Stimulated activated naive B cell treated with anti-CD40 and anti-IgM and Interleukin-4, amounts not matched to agents 10 μg/mL and 1 μg/mL and 100 μg/mL, for 72 hours (primary cell): Measurements from ENCODE around the gene XRCC6.
"Not testable (repeated sequence)": the region's sequence is repeated elsewhere in the genome, so short reads cannot be mapped to it uniquely, and the experiment has no call there.

ENCODE experiments used
- ATAC-seq, 2 donors: fragments of 150-1000 bp; cut with Tn5 transposase; replicated peaks; 2 replicates each; pipeline ENCODE4 v1.10.0; 2021; ENCODE audit warnings: moderate library complexity in 1 of 2
- DNase-seq: peaks from one replicate; pipeline ENCODE4 v3.0.0; 2021
- H3K27ac Mint-ChIP-seq: one replicate; pipeline ENCODE4 v1.8.0; 2022; ENCODE audit warnings: mild to moderate bottlenecking, mixed read lengths
- H3K27me3 Mint-ChIP-seq, 2 donors: one replicate each; pipeline ENCODE4 v1.8.0; 2022; ENCODE audit warnings: mixed read lengths in 2 of 2
- H3K36me3 Mint-ChIP-seq, 2 donors: one replicate each; pipeline ENCODE4 v1.8.0; 2022; ENCODE audit warnings: mixed read lengths in 2 of 2, mild to moderate bottlenecking in 1 of 2
- H3K4me1 Mint-ChIP-seq, 2 donors: one replicate each; pipeline ENCODE4 v1.8.0; 2022; ENCODE audit warnings: mixed read lengths in 2 of 2, mild to moderate bottlenecking in 1 of 2
- H3K4me3 Mint-ChIP-seq, 2 donors: one replicate each; pipeline ENCODE4 v1.8.0; 2022; ENCODE audit warnings: mild to moderate bottlenecking in 2 of 2, mixed read lengths in 2 of 2, moderate library complexity in 1 of 2
- H3K9me3 Mint-ChIP-seq, 2 donors: one replicate each; pipeline ENCODE4 v1.8.0; 2022; ENCODE audit warnings: mixed read lengths in 2 of 2, mild to moderate bottlenecking in 1 of 2

Gene XRCC6

DNA sequence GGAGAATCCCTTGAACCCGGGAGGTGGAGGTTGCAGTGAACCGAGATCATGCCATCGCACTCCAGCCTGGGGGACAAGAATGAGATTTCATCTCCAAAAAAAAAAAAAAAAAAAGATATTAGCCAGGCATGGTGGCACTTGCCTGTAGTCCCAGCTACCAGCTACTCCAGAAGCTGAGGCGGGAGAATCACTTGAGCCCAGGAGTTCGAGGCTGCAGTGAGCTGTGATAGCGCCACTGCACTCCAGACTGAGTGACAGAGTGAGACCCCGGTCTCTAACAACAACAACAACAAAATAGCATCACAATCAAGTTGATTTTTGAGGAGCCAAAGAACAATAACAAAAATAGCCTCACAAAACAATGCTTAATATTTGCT is 33.8 kb upstream of the XRCC6 start:
- DNase-seq, result no peak
- Mint-ChIP-seq H3K27ac (no peak overlapping the region), H3K27me3 (no peaks in the 10 kb centered on the region)

DNA sequence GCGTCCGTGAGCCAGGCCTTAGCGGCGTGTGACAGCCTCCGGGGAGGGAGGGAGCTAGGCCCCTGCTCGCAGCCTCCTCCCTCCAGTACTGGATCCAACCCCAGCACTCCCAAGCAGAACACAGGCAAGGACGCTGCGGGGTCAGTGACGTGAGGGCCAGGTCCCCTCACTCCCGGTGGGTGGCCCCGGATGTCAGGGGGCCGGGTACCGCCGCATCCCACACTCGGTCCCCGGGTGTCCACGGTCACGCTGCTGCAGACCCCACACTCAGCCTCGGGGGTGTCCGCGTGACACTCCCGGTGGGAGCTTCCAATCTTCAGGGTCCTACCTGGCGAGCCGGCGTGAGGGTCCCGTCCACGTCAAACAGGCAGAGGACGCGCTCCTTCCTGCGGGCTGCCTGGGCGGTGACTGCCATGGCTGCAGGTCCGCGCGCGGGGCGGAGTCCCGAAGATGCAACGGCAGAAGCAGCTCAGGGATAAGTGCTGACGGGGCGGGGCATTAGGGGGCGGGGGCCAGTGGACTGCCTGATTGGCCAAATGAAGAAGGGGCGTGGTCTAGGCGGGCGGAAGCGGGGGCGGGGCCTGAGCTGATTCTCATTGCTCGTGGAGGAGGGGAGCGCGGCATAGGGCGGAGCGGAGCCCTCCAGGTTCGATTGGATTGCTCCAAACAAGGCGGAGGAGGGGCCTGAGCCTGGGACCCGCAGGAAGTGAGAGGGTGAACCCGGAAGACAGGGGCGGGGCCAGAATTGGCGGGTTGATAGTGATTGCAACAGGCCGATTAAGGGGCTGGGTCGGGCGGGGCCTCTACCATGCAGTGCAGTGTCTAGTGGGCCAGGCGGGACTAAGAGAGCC is 31.5 kb upstream of the XRCC6 start, which contains the start of gene PMM1:
Gene PMM1 (minus strand): TSS at position 450 of the 851 bp plus-strand sequence. CDS start 35 bp downstream, at position 415.
- ATAC-seq (peak; percentile 96 to 98), DNase-seq (peak; percentile 99)
- Mint-ChIP-seq H3K36me3 (peaks cover 6 to 17% of the 10 kb centered on the region in 2 donors), H3K4me1 (peaks cover 10 to 28% of the 10 kb centered on the region in 2 donors), H3K27ac (peak within 1 kb of the TSS; percentile 93), H3K27me3 (no peaks in the 10 kb centered on the region), H3K9me3 (no peaks in the 10 kb centered on the region), H3K4me3 (peak within 1 kb of the TSS; percentile 93 to 94)

More for the DNA sequence above, 33.8 kb upstream of the XRCC6 start:
- Mint-ChIP-seq H3K36me3 (peaks cover 22 to 31% of the 10 kb centered on the region in 2 donors), H3K4me3 (no peak overlapping the region), H3K9me3 (no peaks in the 10 kb centered on the region), H3K4me1 (peaks cover 12 to 34% of the 10 kb centered on the region in 2 donors)
- no peak for ATAC-seq

DNA sequence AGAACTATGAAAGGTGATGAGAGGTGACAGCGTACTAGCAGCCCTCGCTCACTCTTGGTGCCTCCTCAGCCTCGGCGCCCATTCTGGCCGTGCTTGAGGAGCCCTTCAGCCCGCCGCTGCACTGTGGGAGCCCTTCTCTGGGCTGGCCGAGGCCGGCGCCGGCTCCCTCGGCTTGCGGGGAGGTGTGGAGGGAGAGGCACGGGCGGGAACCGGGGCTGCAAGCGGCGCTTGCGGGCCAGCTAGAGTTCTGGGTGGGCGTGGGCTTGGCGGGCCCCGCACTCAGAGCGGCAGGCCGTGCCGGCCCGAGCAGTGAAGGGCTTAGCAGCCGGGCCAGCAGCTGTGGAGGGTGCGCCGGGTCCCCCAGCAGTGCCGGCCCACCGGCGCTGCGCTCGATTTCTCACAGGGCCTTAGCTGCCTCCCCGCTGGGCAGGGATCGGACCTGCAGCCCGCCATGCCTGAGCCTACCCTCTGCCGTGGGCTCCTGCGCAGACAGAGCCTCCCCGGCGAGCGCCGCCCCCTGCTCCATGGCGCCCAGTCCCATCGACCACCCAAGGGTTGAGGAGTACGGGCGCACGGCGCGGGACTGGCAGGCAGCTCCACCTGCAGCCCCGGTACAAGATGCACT is 27.6 kb upstream of the XRCC6 start:
- Mint-ChIP-seq H3K36me3 (peaks cover 9 to 33% of the 10 kb centered on the region in 2 donors), H3K4me1 (peaks cover 11 to 23% of the 10 kb centered on the region in 2 donors)
- DNase-seq, H3K27ac Mint-ChIP-seq, H3K9me3 Mint-ChIP-seq, H3K27me3 Mint-ChIP-seq, ATAC-seq, H3K4me3 Mint-ChIP-seq: not testable (repeated sequence)

GRCh38 chr22:41595703-41596102 is 25.4 kb upstream of the XRCC6 start:
- no peaks in the 10 kb centered on the region for H3K27me3 Mint-ChIP-seq
- H3K4me1 Mint-ChIP-seq, result peaks cover 3 to 11% of the 10 kb centered on the region in 2 donors
- DNase-seq (no peak), ATAC-seq (no peak)
- H3K27ac Mint-ChIP-seq, result no peak overlapping the region
- H3K4me3 Mint-ChIP-seq, result no peak overlapping the region
- no peaks in the 10 kb centered on the region for H3K9me3 Mint-ChIP-seq
- H3K36me3 Mint-ChIP-seq, result peaks cover 14 to 44% of the 10 kb centered on the region in 2 donors

- Mint-ChIP-seq H3K9me3 (no peaks in the 10 kb centered on the region), H3K4me1 (peaks cover 3 to 6% of the 10 kb centered on the region in 2 donors), H3K27ac (peak overlapping the region; percentile 65), H3K36me3 (peaks cover 19 to 50% of the 10 kb centered on the region in 2 donors), H3K27me3 (no peaks in the 10 kb centered on the region), H3K4me3 (no peak overlapping the region)
- ATAC-seq (peak; percentile 79 to 88), DNase-seq (peak; percentile 23)
These were observed 24.1 kb upstream of the XRCC6 start for GRCh38 chr22:41596776-41597634.

- H3K4me3 Mint-ChIP-seq, result no peak overlapping the region
- peaks cover 3 to 10% of the 10 kb centered on the region in 2 donors for H3K4me1 Mint-ChIP-seq
- H3K36me3 Mint-ChIP-seq, result peaks cover 24 to 55% of the 10 kb centered on the region in 2 donors
- H3K27me3 Mint-ChIP-seq, result no peaks in the 10 kb centered on the region
- no peaks in the 10 kb centered on the region for H3K9me3 Mint-ChIP-seq
- peak; percentile 27 to 38 for ATAC-seq
- DNase-seq, result no peak
- no peak overlapping the region for H3K27ac Mint-ChIP-seq
These were observed 23.5 kb upstream of the XRCC6 start for GRCh38 chr22:41597635-41597953.

DNA sequence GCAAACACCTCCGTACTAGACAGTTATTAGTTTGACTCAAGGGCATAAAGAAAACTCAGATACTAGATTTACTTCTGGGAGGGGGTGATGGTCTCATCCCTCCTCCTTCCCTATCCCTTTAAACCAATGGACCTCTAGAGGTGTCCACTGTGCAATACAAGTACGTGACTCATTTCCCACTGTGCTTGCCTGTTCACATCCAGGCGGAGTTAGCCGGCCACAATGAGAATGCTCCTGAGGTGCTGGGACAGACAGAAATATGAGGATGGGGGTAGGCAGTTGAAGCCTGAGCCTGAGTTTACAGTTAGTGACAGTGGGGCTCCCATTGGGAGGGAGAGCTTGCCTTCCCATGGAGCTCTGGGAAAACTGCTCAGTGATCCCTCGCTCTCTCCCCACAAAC is 23.0 kb upstream of the XRCC6 start:
- H3K4me1 Mint-ChIP-seq, result peaks cover 7 to 15% of the 10 kb centered on the region in 2 donors
- peak overlapping the region; percentile 20 for H3K27ac Mint-ChIP-seq
- peaks cover 29 to 57% of the 10 kb centered on the region in 2 donors for H3K36me3 Mint-ChIP-seq
- H3K27me3 Mint-ChIP-seq, result no peaks in the 10 kb centered on the region
- H3K4me3 Mint-ChIP-seq, result no peak overlapping the region
- ATAC-seq, result no peak
- no peak for DNase-seq
- H3K9me3 Mint-ChIP-seq, result no peaks in the 10 kb centered on the region

DNA sequence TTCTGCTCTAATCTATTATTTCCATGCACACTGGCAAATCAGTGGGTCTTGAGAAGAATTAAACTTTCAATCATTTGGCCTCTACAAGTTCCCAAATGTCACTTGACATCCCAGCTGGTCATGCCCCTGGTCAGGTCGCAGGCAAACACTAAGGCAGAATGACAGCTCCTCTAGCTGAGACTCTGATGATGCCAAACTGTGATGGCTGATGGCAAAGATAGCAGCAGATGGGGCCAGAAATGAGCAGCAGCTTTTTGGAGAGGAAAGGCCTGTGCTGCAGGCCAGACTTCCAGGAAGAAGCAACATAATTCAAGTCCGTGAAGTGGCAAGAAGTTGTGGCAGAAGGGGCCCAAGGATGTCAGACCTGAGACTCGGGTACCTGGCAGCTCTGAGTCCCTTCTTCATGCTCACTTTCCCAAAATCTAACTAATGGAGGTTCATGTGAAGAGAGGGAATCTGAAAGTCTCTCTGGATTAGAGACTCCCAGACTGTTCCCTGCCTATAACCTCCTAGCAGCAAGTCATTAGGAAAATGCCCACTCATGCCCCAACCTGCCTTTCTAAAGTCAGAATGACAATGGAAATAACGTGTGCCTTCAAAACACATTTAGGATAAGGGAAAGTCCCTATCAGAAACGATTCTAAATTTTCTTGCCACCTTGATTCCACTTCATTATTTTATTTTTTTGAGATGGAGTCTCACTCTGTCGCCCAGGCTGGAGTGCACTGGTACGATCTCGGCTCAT is 22.0 kb upstream of the XRCC6 start:
- Mint-ChIP-seq H3K4me3 (no peak overlapping the region), H3K4me1 (peaks cover 10 to 25% of the 10 kb centered on the region in 2 donors), H3K9me3 (no peaks in the 10 kb centered on the region), H3K27me3 (no peaks in the 10 kb centered on the region), H3K36me3 (peaks cover 29 to 59% of the 10 kb centered on the region in 2 donors), H3K27ac (no peak overlapping the region)
- no peak for ATAC-seq
- DNase-seq, result no peak

GRCh38 chr22:41600976-41601375 is 20.1 kb upstream of the XRCC6 start:
- Mint-ChIP-seq H3K4me3 (no peak overlapping the region), H3K27ac (no peak overlapping the region), H3K27me3 (no peaks in the 10 kb centered on the region), H3K9me3 (no peaks in the 10 kb centered on the region), H3K36me3 (peaks cover 40 to 72% of the 10 kb centered on the region in 2 donors), H3K4me1 (peaks cover 19 to 33% of the 10 kb centered on the region in 2 donors)
- no peak for ATAC-seq
- no peak for DNase-seq

DNA sequence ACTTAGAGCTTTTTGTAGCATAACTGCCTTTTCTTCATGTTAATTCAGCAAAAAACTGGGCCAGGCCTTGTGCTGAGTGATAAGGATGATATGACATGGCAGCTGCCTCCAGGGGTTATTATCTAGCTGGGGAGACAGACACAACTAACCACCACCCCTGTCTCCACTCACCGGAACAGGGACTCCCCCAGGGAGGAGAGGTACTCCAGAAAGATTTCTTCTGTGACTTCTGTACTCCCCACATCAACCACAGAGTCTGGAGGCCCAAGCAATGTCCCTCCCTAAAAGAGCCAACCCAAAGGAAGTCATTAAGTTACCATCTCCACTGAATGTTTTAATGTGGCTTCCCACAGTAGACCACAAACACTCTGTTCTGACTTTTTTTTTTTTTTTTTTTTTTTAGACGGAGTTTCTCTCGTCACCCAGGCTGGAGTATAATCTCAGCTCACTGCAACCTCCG is 17.2 kb upstream of the XRCC6 start:
- H3K27me3 Mint-ChIP-seq, result no peaks in the 10 kb centered on the region
- peak overlapping the region in 1 of 2 donors; percentile 19 for H3K4me3 Mint-ChIP-seq

GRCh38 chr22:41608386-41608785 is 12.7 kb upstream of the XRCC6 start:
- ATAC-seq (no peak), DNase-seq (no peak)
- Mint-ChIP-seq H3K27me3 (no peaks in the 10 kb centered on the region), H3K27ac (no peak overlapping the region), H3K4me1 (peaks cover 15% of the 10 kb centered on the region in 2 donors), H3K4me3 (no peak overlapping the region), H3K9me3 (no peaks in the 10 kb centered on the region), H3K36me3 (peaks cover 46 to 60% of the 10 kb centered on the region in 2 donors)

More for the DNA sequence above, 17.2 kb upstream of the XRCC6 start:
- ATAC-seq, result peak; percentile 99
- Mint-ChIP-seq H3K9me3 (no peaks in the 10 kb centered on the region), H3K36me3 (peaks cover 54 to 71% of the 10 kb centered on the region in 2 donors), H3K4me1 (peaks cover 19 to 27% of the 10 kb centered on the region in 2 donors), H3K27ac (peak overlapping the region; percentile 21)
- DNase-seq, result peak; percentile 81

- ATAC-seq (no peak), DNase-seq (no peak)
- Mint-ChIP-seq H3K4me1 (peaks cover 7% of the 10 kb centered on the region in 2 donors), H3K27me3 (no peaks in the 10 kb centered on the region), H3K9me3 (no peaks in the 10 kb centered on the region), H3K27ac (no peak overlapping the region), H3K36me3 (peaks cover 21 to 27% of the 10 kb centered on the region in 2 donors), H3K4me3 (no peak overlapping the region)
These were observed 8.3 kb upstream of the XRCC6 start for GRCh38 chr22:41612603-41613306.

DNA sequence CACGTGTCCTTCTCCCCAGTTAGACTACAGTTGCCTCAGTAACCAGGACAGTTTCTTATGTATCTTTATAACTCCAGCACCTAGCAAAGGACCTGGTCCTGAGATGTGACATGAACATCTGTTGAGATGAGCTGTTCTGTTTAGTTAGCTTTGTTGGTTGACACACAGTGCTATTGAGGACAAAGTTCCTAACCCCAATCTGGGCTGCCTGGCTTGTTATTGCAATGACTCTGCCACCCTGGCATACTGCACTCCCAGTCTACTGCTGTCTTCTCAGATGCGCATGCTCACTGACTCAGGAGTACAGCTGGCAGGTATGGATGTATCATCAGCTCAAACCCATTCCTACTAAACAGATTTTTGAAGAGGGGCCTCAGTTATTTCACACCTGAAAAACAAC is 7.6 kb upstream of the XRCC6 start:
- ATAC-seq, result no peak
- H3K4me1 Mint-ChIP-seq, result peaks cover 7 to 13% of the 10 kb centered on the region in 2 donors
- H3K4me3 Mint-ChIP-seq, result no peak overlapping the region
- no peak for DNase-seq
- no peaks in the 10 kb centered on the region for H3K9me3 Mint-ChIP-seq
- no peak overlapping the region for H3K27ac Mint-ChIP-seq
- peaks cover 16 to 23% of the 10 kb centered on the region in 2 donors for H3K36me3 Mint-ChIP-seq
- no peaks in the 10 kb centered on the region for H3K27me3 Mint-ChIP-seq
